ENCODE data around the gene SSMEM1. TPM values are rescaled to one million over a fixed set of nuclear protein-coding genes. Genes with fewer than 3 reads are reported as not detected.
A peak's percentile ranks its signal among the peaks of the same experiment; 100 is the strongest.
"Not testable (repeated sequence)": the region's sequence is repeated elsewhere in the genome, so short reads cannot be mapped to it uniquely, and the experiment has no call there.

Gene SSMEM1
- not detected for total RNA-seq

GRCh38 chr7:130207642-130208041, at the start of gene SSMEM1:
Gene SSMEM1, plus strand, starts transcription at chr7:130207860. Its CDS starts 51 bp downstream, at chr7:130207911.
- ATAC-seq (no peak), DNase-seq (ENCODE audit: low spot score) (no peak)
- intact Hi-C loops (cut with DNase I), result no loop called here

GRCh38 chr7:130160023-130160422, 47.6 kb upstream of the SSMEM1 start:
- DNase-seq (ENCODE audit: low spot score) (no peak), ATAC-seq (no peak)
- intact Hi-C loops (cut with DNase I), result no loop called here

GRCh38 chr7:130160455-130160854, 47.2 kb upstream of the SSMEM1 start:
- intact Hi-C loops (cut with DNase I), result no loop called here
- ATAC-seq (peak; percentile 95), DNase-seq (ENCODE audit: low spot score) (no peak)

- no peak for DNase-seq (ENCODE audit: low spot score)
Measured at GRCh38 chr7:130162196-130162595, 45.5 kb upstream of the SSMEM1 start.

GRCh38 chr7:130174237-130174959, 33.3 kb upstream of the SSMEM1 start:
- ATAC-seq (no peak), DNase-seq (ENCODE audit: low spot score) (no peak)
- intact Hi-C loops (cut with DNase I), result no loop called here

More at GRCh38 chr7:130162196-130162595, 45.5 kb upstream of the SSMEM1 start:
- ATAC-seq, result no peak
- intact Hi-C loops (cut with DNase I), result no loop called here

- intact Hi-C loops (cut with DNase I), result no loop called here
- ATAC-seq, result no peak
- DNase-seq (ENCODE audit: low spot score), result no peak
Measured at GRCh38 chr7:130178251-130178650, 29.4 kb upstream of the SSMEM1 start.

GRCh38 chr7:130179631-130180030, 28.0 kb upstream of the SSMEM1 start:
- ATAC-seq (no peak), DNase-seq (ENCODE audit: low spot score) (no peak)
- intact Hi-C loops (cut with DNase I), result no loop called here

- ATAC-seq (no peak), DNase-seq (ENCODE audit: low spot score) (no peak)
- intact Hi-C loops (cut with DNase I), result no loop called here
Measured at GRCh38 chr7:130180571-130181262, 26.9 kb upstream of the SSMEM1 start.

GRCh38 chr7:130181263-130181605, 26.4 kb upstream of the SSMEM1 start:
- ATAC-seq (no peak), DNase-seq (ENCODE audit: low spot score) (no peak)
- intact Hi-C loops (cut with DNase I), result no loop called here

- intact Hi-C loops (cut with DNase I), result no loop called here
- DNase-seq (ENCODE audit: low spot score) (no peak), ATAC-seq (no peak)
Measured at GRCh38 chr7:130182990-130183389, 24.7 kb upstream of the SSMEM1 start.

- ATAC-seq; intact Hi-C loops (cut with DNase I); DNase-seq (ENCODE audit: low spot score): not testable (repeated sequence)
Measured at GRCh38 chr7:130184349-130184748, 23.3 kb upstream of the SSMEM1 start.

GRCh38 chr7:130187360-130187759, 20.3 kb upstream of the SSMEM1 start:
- no peak for DNase-seq (ENCODE audit: low spot score)
- ATAC-seq, result no peak
- intact Hi-C loops (cut with DNase I), result no loop called here

GRCh38 chr7:130189343-130189742, 18.3 kb upstream of the SSMEM1 start:
- intact Hi-C loops (cut with DNase I), result no loop called here
- ATAC-seq, result no peak
- no peak for DNase-seq (ENCODE audit: low spot score)

- no peak for ATAC-seq
- DNase-seq (ENCODE audit: low spot score), result no peak
- intact Hi-C loops (cut with DNase I), result no loop called here
Measured at GRCh38 chr7:130191791-130192190, 15.9 kb upstream of the SSMEM1 start.

- DNase-seq (ENCODE audit: low spot score) (no peak), ATAC-seq (no peak)
- intact Hi-C loops (cut with DNase I), result no loop called here
Measured at GRCh38 chr7:130195396-130195795, 12.3 kb upstream of the SSMEM1 start.

- no peak for DNase-seq (ENCODE audit: low spot score)
- ATAC-seq, result no peak
- intact Hi-C loops (cut with DNase I), result no loop called here
Measured at GRCh38 chr7:130196476-130196875, 11.2 kb upstream of the SSMEM1 start.

GRCh38 chr7:130197094-130197493, 10.6 kb upstream of the SSMEM1 start:
- intact Hi-C loops (cut with DNase I), result no loop called here
- ATAC-seq (no peak), DNase-seq (ENCODE audit: low spot score) (no peak)

GRCh38 chr7:130201796-130202195, 5.9 kb upstream of the SSMEM1 start:
- intact Hi-C loops (cut with DNase I), result no loop called here
- no peak for ATAC-seq
- DNase-seq (ENCODE audit: low spot score), result no peak

GRCh38 chr7:130205084-130205947, 2.3 kb upstream of the SSMEM1 start, which contains the start of gene TMEM209:
Gene TMEM209, minus strand, starts transcription at chr7:130205406. Its CDS starts 31 bp downstream, at chr7:130205375.
- intact Hi-C loops (cut with DNase I), result no loop called here
- DNase-seq (ENCODE audit: low spot score), result peak; percentile 98
- peak; percentile 99 for ATAC-seq

- intact Hi-C loops (cut with DNase I), result no loop called here
- DNase-seq (ENCODE audit: low spot score) (no peak), ATAC-seq (no peak)
Measured at GRCh38 chr7:130207033-130207432, 627 bp upstream of the SSMEM1 start.
